Measurements from ENCODE around the gene MICAL3. TPM values are rescaled to one million over a fixed set of nuclear protein-coding genes. Genes with fewer than 3 reads are reported as not detected.

MICAL3 gene
- total RNA-seq, 1 experiment from 2014 or later: 13.4 TPM

- DNase-seq (ENCODE audit: low spot score): no peak
Observed at GRCh38 chr22:17817511-17818065, 206.8 kb downstream of the MICAL3 start.

- no peak for DNase-seq (ENCODE audit: low spot score)
Observed at GRCh38 chr22:17817079-17817478, 207.3 kb downstream of the MICAL3 start.

DNA sequence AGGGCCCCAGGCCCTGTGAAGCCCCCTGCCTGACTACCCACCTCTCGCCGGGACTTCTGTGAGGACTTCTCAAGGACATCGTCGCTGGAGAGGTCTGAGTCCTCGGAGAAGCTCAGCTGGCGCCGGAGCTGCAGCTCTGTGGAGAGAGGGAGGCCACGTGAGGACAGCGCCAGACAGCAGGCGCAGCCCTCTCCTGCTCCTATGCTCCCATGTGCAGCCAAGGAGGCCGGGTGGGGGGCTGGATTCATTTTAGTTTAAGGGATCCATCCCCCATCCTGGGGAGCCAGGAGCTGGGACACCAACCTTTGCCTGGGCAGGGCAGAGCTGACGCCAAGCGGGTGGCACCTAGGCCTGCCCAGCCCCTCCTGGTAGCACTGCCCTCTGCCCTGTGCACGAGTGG lies 207.7 kb downstream of the MICAL3 start:
- no peak for DNase-seq (ENCODE audit: low spot score)

DNA sequence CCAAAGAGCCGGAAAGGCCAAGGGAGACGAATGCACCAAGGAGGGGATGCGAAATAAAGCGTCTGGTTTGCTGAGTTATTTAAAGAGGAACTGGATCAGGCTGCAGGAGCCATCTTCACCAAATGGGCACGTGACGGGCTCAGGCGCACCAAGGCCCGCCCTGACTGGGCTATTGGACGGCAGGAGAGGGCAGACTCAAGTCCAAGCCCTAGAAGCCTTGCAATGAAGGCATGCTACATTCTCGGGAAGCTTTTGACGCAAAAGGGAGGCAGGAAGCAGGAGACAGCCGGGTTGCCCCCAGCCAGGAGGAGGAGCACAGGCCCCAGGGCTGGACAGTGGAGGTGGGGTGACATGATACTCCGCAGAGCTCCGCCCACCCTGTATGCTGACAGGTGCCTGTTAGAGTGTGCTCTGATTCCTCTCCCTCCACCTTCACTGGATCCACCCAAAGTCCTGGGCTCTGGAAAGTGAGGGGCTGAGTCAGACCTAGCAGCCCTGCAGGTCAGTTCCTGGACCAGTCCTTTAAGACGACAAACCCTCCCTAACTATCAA lies 208.6 kb downstream of the MICAL3 start:
- DNase-seq (ENCODE audit: low spot score): no peak

DNA sequence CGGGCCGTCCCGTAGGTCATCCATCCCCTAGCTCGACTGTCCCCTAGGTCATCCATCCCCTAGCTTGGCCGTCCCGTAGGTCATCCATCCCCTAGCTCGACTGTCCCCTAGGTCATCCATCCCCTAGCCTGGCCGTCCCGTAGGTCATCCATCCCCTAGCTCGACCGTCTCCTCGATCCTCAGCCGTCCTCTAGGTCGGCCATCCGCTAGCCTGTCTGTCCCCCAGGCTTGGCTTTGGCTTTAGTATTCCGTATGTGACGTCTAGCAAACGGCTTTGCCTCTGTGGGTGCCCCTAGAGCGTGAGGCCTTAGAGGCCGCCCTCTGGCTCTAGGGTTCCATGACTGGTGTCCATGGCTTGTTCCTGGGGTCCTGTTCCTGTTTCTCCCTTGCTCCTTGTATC lies 209.5 kb downstream of the MICAL3 start:
- no peak for DNase-seq (ENCODE audit: low spot score)

- no peak for DNase-seq (ENCODE audit: low spot score)
Observed at GRCh38 chr22:17814084-17814483, 210.3 kb downstream of the MICAL3 start.

DNA sequence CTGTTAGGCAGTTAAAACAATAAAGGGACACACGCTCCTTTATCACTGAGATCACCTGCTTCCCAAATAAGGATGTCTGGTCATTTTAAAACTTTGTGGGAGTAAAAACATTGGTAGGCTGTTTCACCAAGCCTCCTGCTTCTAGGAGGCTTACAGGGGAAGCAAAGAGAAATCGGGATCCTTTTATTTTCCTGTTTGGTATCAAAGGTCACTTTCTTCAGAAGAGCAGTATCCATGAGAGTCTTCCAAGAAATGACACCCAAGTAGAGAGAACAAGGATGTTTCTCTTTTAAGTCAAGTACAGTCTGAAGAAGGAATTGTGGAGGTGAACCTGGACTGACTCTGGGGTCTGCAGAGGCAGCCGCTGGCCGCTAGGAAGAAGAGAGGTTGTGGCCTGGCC lies 213.2 kb downstream of the MICAL3 start:
- DNase-seq (ENCODE audit: low spot score): no peak

- DNase-seq (ENCODE audit: low spot score): no peak
Observed at GRCh38 chr22:17810570-17811116, 213.7 kb downstream of the MICAL3 start.

DNA sequence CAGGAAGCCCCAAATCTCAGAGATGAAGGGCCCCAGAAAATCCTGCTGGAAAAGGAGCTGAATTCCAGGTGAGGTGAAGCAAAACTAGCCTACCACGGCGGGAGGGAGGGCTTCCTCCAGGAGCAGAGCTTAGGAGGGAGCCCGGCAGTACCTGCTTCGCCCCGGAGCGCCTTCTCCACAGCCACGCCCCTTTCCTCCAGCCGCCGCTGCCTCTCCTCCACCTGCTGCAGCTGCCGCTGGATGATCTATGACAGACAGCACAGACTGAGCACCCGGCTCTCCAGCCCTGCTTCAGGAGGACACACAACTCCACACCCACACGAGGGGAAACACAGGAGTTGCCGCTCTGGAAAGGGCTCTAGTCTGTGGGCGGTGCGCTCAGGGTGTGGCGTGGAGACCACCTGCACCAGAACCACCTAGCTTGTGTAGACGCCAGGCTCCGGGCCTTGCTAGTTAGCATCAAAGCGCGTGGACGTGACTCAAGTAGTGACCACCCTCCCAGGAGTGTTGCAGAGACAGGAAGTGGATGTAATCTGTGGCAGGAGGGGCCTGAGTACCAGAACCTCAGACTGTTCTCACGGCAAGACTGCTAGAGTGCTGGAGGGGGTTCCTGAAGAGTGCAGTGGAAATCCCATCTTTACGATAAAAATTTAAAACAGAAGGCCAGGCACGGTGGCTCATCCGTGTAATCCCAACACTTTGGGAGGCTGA lies 215.5 kb downstream of the MICAL3 start:
- DNase-seq (ENCODE audit: low spot score): no peak

GRCh38 chr22:17807578-17808410 lies 216.6 kb downstream of the MICAL3 start:
- DNase-seq (ENCODE audit: low spot score): no peak

DNA sequence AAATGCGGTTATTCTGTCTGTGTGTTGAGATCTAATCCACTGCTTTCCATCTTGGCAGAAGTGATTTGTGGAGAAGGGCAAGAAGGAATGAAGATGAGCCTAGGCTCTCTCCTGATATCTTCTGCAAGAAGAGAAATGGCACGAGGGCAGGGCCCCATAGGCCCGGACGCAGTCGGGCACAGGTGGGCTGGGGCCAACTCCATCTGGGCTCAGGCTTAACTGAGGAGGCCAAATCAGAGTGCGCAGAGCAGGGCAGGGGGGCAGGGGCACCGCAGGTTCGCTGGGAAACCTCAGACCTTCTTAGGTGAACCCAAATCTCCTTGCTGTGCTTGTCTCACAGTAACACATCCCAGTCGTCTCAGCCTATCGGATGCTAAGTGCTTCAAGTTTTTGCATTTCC lies 217.3 kb downstream of the MICAL3 start:
- no peak for DNase-seq (ENCODE audit: low spot score)

- no peak for DNase-seq (ENCODE audit: low spot score)
Observed at GRCh38 chr22:17806437-17806836, 217.9 kb downstream of the MICAL3 start.

GRCh38 chr22:17804331-17805080 lies 219.9 kb downstream of the MICAL3 start:
- no peak for DNase-seq (ENCODE audit: low spot score)

GRCh38 chr22:17803609-17804270 lies 220.6 kb downstream of the MICAL3 start:
- no peak for DNase-seq (ENCODE audit: low spot score)

- no peak for DNase-seq (ENCODE audit: low spot score)
Observed at GRCh38 chr22:17802822-17803221, 221.5 kb downstream of the MICAL3 start.

- DNase-seq (ENCODE audit: low spot score): no peak
Observed at GRCh38 chr22:17802411-17802810, 221.9 kb downstream of the MICAL3 start.

DNA sequence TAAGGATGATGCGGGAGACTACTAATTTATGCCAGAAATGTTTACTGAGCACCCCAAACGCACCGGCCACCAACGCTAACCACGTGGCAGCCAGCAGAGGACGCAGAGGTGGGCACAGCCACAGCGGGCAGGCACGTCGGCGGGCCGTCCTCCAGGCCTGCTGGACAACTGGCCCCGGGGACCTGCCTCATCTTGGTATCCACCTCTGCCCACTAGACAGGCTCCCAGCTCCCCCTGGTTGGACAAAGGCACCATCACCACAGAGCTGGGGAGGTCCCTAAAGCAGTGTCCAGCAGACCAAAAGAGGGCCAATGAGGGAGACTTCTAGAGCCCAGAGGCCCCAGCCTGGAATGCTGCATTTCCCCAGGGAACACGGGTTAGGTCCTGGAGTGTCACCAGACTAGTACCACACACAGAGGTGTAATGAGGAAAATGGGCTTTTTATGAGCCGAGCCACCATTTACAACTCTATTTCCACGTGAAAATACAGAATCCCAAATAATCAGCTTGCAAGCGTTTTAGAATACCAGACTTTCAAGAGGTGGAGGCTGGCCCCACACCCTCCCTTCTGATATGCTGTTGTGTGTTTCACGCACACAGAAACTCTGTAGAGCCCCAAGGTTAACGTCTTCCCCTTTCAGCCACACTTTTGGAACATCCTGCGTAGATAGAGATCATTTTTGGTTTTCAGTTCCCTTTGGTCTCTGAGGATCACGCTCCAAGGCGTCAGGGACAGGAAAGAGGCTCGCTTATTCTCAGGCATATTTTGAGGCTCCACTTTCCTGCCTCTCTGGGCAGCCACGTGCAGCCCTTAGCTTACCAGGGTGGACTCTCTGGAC lies 226.4 kb downstream of the MICAL3 start:
- DNase-seq (ENCODE audit: low spot score): no peak

DNA sequence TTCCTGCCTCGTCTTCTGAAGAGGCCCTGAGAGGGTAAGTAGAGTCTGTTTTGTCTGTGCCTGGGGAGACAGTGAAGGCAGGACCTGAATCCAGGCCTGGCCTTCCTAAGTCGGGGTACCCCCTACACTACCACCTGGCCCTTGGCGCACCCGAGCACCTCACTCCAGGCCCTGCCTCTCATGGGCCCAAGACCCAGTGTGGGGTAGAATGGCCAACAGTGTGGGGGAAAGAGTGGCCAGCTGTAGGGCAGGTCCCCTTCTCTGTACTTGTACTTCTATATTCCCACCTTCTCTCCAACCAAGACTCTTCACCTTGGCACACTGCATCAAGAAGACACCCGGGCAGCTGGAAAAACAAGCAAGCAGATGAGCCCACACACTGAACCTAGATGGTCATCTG lies 227.7 kb downstream of the MICAL3 start:
- DNase-seq (ENCODE audit: low spot score): no peak

GRCh38 chr22:17795661-17796548 lies 228.5 kb downstream of the MICAL3 start:
- no peak for DNase-seq (ENCODE audit: low spot score)
